GM18507 (cell line): ENCODE measurements around the gene KIFBP.
"Not testable (repeated sequence)": the region's sequence is repeated elsewhere in the genome, so short reads cannot be mapped to it uniquely, and the experiment has no call there.

Experiments
- DNase-seq: peaks from one replicate; pipeline ENCODE4 v3.0.0; 2011; ENCODE audit warnings: low read depth; ENCODE audit not compliant: insufficient read length; ENCODE audit errors: extremely low spot score
- FAIRE-seq: peaks from 2 replicates; lab custom pipeline; 2011; peaks lifted over from hg19 to GRCh38; lab: Jason Lieb, UNC

Gene KIFBP

DNA sequence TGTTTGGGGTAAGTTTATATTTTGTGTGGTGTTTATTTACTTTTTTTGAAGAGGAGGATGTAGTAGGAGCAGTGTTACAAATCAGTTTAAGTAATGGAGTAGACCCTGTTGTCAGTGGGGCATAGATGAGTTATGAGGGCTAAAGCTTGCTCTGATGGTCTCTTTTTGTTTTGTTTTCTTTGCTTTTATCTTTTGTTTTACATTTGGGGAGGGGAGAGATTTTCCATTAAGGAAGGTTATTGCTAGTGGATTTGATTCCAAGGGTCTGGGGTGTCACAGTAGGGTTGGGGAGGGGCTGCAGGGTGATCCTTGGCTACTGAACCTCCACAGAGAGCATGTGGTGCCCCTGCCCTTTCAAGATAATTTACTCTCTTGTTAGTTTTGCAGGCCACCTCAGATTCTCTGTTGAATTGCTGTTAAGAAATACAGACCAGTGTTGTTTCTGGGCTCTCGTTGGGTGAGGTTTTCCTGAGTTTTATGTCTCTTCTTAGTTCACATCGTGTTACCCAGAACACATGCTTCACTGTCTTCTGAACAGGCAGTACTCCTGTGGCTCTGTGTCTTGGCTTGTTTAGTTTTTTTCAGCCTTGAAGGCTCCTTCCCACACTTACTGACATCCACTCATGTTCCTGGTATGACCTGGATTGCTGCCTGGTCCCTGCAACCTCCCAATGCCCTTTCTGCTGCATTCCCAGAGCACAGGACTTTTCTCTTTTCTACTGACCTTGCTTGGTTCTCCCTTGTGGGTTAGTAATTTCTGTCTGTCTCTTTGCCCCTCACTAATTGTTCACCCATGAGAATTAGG, 4.2 kb downstream of the KIFBP start:
- FAIRE-seq: no peak
- DNase-seq: no peak

DNA sequence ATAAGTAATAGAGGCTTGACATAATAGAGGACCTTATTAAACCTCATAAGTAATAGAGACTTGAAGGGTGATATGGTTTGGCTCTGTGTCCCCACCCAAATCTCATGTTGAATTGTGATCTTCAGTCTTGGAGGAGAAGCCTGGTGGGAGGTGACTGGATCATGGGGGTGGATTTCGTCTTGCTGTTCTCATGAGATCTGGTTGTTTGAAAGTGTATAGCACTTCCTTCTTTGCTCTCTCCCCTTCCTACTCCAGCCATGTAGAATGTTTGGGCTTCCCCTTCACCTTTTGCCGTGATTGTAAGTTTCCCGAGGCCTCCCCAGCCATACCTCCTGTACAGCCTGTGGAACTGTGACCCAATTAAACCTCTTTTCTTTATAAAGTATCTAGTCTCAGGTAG, 8.6 kb downstream of the KIFBP start:
- no peak for FAIRE-seq
- no peak for DNase-seq

DNA sequence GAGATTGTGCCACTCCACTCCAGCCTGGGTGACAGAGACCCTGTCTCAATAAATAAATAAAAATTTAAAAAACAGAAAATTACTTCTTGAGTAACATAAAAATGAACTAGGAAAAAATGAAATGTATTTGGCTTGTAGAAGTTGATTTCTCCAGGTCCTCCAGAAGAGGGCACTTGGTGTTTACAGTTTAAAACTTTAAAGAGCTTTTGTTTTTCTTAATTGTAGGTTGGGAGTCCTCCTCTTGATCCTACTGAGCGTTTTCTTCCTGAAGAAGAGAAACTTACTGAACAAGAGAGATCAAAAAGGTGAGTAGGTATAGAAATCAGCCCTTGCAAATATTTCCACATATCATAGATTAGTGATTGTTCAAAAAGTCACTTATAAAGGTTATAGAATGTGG, 16.2 kb downstream of the KIFBP start:
- FAIRE-seq: peak; percentile 78
- DNase-seq: no peak

DNA sequence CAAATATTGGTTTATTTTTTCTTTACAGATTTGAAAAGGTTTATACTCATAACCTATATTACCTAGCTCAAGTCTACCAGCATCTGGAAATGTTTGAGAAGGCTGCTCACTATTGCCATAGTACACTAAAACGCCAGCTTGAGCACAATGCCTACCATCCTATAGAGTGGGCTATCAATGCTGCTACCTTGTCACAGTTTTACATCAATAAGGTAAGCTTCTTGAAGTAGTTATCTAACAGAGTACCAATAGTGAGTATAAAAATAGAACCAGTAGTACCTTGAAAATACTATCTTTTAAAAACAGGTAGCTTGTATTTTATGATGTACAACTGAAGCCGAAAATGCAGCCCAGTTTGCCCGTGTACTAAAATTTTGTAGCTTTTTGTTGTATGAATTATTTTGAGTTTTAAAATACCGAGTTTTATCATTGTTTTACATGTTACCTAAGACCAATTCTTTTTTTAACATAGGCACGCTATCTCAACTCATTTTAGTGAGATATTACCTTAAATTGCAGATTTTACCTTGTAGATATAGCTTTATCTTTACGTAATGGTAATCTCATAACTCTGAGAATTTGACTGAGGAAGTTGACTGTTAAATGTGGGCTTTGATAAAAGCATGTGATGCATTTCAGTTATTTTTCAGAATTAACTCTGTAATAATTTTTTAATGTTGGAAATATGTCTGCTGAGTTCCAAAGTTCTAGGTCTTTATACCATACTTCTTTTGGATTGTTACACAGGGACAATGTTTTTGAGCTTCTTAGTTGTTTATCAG, 17.3 kb downstream of the KIFBP start:
- DNase-seq (no peak), FAIRE-seq (no peak)

GRCh38 chr10:69007260-69007659, 18.7 kb downstream of the KIFBP start:
- FAIRE-seq: peak; percentile 42
- DNase-seq: no peak

DNA sequence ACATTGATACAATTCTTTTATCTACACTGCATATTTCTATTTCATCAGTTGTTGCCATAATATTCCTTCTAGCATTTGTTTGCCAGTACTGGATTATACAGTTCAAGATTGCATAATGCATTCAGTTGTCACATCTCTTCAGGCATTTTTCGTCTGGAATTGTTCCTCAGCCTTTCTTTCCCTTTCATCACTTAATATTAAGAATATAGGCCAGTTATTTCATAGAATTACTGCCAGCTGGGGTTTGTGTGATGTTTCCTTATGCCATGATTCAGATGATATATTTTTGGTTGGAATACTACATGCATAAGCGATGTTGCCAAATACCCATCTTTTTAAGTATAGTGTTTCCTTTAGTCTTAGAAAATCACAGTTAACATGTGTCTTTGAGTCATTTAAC, 20.8 kb downstream of the KIFBP start:
- FAIRE-seq (no peak), DNase-seq (no peak)

GRCh38 chr10:69010151-69010640, 21.6 kb downstream of the KIFBP start:
- no peak for FAIRE-seq

DNA sequence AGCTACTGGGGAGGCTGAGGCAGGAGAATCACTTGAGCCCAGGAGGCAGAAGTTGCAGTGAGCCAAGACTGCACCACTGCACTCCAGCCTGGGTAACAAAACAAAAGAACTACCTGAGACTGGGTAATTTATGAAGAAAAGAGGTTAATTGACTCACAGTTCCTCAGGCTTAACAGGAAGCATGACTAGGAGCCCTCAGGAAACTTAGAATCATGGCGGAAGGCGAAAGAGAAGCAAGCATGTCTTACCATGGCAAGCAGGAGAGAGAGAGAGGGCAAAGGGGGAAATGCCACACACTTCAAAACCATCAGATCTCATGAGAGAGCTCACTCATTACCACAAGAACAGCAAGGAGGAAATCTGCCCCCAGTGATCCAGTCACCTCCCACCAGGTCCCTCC, 24.2 kb downstream of the KIFBP start:
- FAIRE-seq, DNase-seq: not testable (repeated sequence)

More at GRCh38 chr10:69010151-69010640, 21.6 kb downstream of the KIFBP start:
- DNase-seq: no peak

- FAIRE-seq (no peak), DNase-seq (no peak)
Observed at GRCh38 chr10:69014171-69014570, 25.6 kb downstream of the KIFBP start.

GRCh38 chr10:69018613-69019012, 30.0 kb downstream of the KIFBP start:
- no peak for FAIRE-seq

GRCh38 chr10:69022611-69023010, 34.0 kb downstream of the KIFBP start:
- DNase-seq (no peak), FAIRE-seq (no peak)

More at GRCh38 chr10:69018613-69019012, 30.0 kb downstream of the KIFBP start:
- no peak for DNase-seq

DNA sequence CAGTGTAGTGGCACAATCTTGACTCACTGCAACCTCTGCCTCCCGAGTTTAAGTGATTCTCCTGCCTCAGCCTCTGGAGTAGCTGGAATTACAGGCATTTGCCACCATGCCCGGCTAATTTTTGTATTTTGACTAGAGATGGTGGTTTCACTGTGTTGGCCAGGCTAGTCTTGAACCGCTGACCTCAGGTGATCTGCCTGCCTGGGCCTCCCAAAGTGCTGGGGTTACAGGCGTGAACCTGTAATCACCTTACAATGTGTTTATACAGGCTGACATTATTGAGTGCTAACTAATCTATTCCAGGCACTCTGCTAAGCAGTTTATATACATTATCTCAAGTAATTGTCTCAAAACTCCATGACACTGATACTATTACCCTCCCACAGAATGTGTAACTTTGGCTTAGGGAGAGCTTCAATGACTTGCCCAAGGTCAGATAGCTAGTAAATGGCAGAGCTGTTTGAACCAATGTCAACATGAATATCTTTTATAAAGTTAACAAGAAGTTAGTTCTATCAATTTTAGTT, 36.8 kb downstream of the KIFBP start:
- no peak for FAIRE-seq
- no peak for DNase-seq

- DNase-seq (no peak), FAIRE-seq (no peak)
Observed at GRCh38 chr10:69033256-69033655, 44.7 kb downstream of the KIFBP start.

DNA sequence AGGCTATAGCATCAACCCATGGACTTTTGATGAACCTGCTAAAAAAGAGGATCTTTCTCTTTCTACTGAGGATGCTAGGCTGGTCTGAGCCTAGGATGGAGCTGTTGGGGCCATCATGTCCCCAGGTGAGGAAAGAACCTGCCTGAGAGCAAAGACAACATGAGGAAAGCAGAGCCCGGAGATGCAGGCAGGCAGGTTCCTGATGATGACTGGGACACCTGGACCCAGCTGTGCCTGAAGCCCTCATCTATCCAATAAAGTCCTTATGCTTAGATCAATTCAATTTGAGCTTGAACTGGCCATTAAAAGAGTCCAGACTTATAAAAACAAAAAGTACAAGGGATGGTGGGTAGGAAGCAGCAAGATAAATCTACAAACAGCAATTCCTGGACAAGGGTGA, 48.9 kb downstream of the KIFBP start:
- no peak for FAIRE-seq
- DNase-seq: no peak

DNA sequence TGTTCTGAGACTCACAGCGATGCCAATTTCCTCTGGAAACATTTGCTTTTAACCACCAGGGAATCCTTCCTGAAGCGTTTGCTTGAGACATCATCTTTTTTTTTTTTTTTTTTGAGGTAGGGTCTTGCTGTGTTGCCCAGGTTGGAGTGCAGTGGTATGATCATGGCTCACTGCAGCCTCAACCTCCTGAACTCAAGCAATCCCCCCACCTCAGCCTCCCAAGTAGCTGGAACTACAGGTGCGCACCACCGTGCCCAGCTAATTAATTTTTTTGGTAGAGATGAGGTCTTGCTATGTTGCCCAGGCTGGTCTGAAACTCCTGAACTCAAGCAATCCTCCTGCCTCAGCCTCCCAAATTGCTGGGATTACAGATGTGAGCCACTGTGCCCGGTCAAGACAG, 52.3 kb downstream of the KIFBP start:
- DNase-seq, FAIRE-seq: not testable (repeated sequence)

- DNase-seq (no peak), FAIRE-seq (no peak)
Observed at GRCh38 chr10:69042417-69042816, 53.8 kb downstream of the KIFBP start.

DNA sequence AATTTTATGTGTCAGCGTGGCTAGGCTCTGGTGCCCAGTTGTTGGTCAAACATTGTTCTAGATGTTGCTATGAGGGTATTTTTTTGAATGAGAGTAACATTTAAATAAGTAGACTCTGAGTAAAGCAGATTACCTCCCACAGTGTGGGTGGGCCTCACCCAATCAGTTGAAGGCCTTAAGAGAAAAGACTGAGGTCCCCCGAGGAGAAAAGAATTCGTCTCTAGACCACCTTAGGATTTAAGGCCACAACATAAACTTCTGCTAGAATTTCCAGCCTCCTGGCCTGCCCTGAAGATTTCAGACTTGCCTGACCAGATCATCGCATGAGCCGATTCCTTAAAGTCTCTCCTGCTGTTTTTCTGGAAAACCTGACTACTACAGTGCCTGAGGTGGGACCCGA, 54.2 kb downstream of the KIFBP start:
- DNase-seq: no peak

GRCh38 chr10:69043931-69044531, 55.4 kb downstream of the KIFBP start:
- DNase-seq (peak; percentile 32), FAIRE-seq (peak; percentile 93)

More for the DNA sequence above, 54.2 kb downstream of the KIFBP start:
- FAIRE-seq: no peak

DNA sequence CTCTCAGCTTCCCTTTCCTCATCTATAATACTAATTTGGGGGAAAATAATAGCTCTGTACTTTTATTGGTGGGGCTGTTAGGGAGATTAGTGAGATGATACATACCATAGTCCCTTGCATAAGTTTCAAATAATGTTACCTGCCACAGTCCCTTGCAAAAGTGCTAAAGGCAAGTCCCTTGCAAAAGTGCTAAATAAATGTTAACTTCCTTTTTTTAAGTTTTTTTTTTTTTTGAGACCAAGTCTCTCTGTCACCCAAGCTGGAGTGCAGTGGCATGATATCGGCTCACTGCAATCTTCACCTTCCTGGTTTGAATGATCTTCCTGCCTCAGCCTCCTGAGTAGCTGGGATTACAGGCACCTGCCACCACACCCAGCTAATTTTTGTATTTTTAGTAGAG, 55.9 kb downstream of the KIFBP start:
- no peak for FAIRE-seq

More for the DNA sequence above, 55.9 kb downstream of the KIFBP start:
- no peak for DNase-seq
